ENCODE measurements around the gene RAPGEF1. TPM values are rescaled to one million over a fixed set of nuclear protein-coding genes. Genes with fewer than 3 reads are reported as not detected.
A peak's percentile ranks its signal among the peaks of the same experiment; 100 is the strongest.

The RAPGEF1 gene
- total RNA-seq, 2 experiments from 2014 or later, result 118 to 243 TPM

DNA sequence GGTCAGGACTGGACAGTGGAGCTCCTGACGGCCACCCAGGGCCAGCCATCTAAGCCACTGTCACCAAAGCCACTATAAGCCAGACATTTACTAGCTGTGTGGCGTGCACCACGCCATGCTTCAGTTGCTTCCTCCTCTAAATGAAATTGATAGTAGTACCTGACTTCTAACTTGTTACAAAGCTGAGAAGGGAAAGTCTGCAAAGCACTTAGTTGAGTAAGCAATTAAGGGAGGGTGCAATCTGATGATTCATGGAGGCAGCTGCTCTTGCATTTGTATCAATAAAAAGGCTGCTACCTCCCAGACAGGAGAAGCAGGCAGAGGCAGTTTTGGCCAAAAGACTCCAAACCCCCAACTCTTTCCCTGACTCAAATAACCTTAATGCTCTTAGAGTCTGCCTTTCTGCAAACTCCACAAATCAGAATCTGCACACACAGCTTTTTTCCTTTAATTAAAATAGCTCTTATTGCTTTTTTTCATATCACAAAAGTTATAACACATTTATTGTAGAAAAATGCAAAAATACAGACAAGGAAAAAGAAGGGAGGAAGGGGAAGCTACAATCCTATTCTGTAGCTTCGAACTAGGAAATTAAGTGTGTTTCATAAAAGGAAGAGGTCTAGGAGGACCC lies 19.3 kb upstream of the RAPGEF1 start:
- H3K9me2 ChIP-seq (ENCODE audit: insufficient read depth, low read length), result no peaks in the 10 kb centered on the region
- no peaks in the 10 kb centered on the region for H3K36me3 ChIP-seq (ENCODE audit: insufficient read depth, low read length)
- H3K9me3 ChIP-seq (ENCODE audit: low read length), result no peaks in the 10 kb centered on the region
- no peaks in the 10 kb centered on the region for H4K20me1 ChIP-seq (ENCODE audit: insufficient read depth, low read length)
- no peaks in the 10 kb centered on the region for H3K79me2 ChIP-seq (ENCODE audit: insufficient read depth, low read depth, low read length)
- CTCF ChIA-PET (ENCODE audit: unreplicated experiment), result interaction anchor here (0.6 kb wide), 1 partner anchor 494 kb away, joined by 3 read pairs; no protein-coding TSS in a partner anchor
- TF ChIP-seq, protein P1, sequence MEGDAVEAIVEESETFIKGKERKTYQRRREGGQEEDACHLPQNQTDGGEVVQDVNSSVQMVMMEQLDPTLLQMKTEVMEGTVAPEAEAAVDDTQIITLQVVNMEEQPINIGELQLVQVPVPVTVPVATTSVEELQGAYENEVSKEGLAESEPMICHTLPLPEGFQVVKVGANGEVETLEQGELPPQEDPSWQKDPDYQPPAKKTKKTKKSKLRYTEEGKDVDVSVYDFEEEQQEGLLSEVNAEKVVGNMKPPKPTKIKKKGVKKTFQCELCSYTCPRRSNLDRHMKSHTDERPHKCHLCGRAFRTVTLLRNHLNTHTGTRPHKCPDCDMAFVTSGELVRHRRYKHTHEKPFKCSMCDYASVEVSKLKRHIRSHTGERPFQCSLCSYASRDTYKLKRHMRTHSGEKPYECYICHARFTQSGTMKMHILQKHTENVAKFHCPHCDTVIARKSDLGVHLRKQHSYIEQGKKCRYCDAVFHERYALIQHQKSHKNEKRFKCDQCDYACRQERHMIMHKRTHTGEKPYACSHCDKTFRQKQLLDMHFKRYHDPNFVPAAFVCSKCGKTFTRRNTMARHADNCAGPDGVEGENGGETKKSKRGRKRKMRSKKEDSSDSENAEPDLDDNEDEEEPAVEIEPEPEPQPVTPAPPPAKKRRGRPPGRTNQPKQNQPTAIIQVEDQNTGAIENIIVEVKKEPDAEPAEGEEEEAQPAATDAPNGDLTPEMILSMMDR (conservative IDR thresholded peaks at IDR 0.05; ENCODE audit: low read length), result no peak
- no peak for TF ChIP-seq EZH2phosphoT487 (IDR thresholded peaks at IDR 0.05; ENCODE audit: borderline replicate concordance, low read depth, low read length)
- no peak overlapping the region for H3K27ac ChIP-seq (ENCODE audit: low read depth, low read length, poor library complexity, severe bottlenecking)
- H3K4me3 ChIP-seq (ENCODE audit: low read depth, low read length, poor library complexity, severe bottlenecking), result no peak overlapping the region
- intact Hi-C loops (cut with micrococcal nuclease; ENCODE audit: unreplicated experiment), result no loop called here
- H3K4me1 ChIP-seq (ENCODE audit: insufficient read depth, low read length, poor library complexity, severe bottlenecking), result peaks cover 54% of the 10 kb centered on the region
- peak overlapping the region; percentile 49 for H2AFZ ChIP-seq (ENCODE audit: low read length)
- BruUV-seq (replicated peaks), result no TSS peak
- no peak overlapping the region for H3K4me2 ChIP-seq (ENCODE audit: low read length)
- no peak for DNase-seq (ENCODE audit: low spot score)
- POLR2A ChIA-PET, result no interaction called here

DNA sequence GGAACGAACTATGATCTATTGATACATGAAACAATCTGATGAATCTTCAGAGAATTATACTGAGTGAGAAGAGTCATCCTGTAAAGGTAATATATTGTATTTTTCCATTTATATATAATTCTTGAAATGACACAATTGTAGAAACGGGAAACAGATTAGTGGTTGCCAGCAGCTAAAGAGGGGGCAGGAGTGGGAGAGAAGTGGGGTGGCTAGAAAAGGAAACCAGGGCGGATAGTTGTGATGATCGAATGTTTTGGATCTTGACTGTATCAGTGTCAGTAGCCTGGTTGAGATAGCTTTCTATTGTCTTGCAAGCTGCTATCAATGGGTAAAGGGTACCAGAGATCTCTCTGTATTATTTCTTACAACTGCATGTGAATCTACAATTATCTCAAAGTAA lies 17.7 kb upstream of the RAPGEF1 start:
- no peak for DNase-seq (ENCODE audit: low spot score)
- no peaks in the 10 kb centered on the region for H4K20me1 ChIP-seq (ENCODE audit: insufficient read depth, low read length)
- H3K79me2 ChIP-seq (ENCODE audit: insufficient read depth, low read depth, low read length), result no peaks in the 10 kb centered on the region
- H3K9me2 ChIP-seq (ENCODE audit: insufficient read depth, low read length), result no peaks in the 10 kb centered on the region
- CTCF ChIA-PET (ENCODE audit: unreplicated experiment), result interaction anchor here (0.6 kb wide), 1 partner anchor 29 kb away, joined by 3 read pairs; no protein-coding TSS in a partner anchor
- H2AFZ ChIP-seq (ENCODE audit: low read length), result no peak overlapping the region
- no peak overlapping the region for H3K4me2 ChIP-seq (ENCODE audit: low read length)
- POLR2A ChIA-PET, result no interaction called here
- no peaks in the 10 kb centered on the region; the same call in 1 of the 2 replicates for H3K9me3 ChIP-seq (ENCODE audit: low read length)
- no peak for TF ChIP-seq EZH2phosphoT487 (IDR thresholded peaks at IDR 0.05; ENCODE audit: borderline replicate concordance, low read depth, low read length)
- TF ChIP-seq, protein P1 (conservative IDR thresholded peaks at IDR 0.05; ENCODE audit: low read length), result no peak
- H3K4me1 ChIP-seq (ENCODE audit: insufficient read depth, low read length, poor library complexity, severe bottlenecking), result peaks cover 61% of the 10 kb centered on the region
- no peak overlapping the region for H3K4me3 ChIP-seq (ENCODE audit: low read depth, low read length, poor library complexity, severe bottlenecking)
- BruUV-seq (replicated peaks), result no TSS peak
- no peak overlapping the region for H3K27ac ChIP-seq (ENCODE audit: low read depth, low read length, poor library complexity, severe bottlenecking)
- no peaks in the 10 kb centered on the region for H3K36me3 ChIP-seq (ENCODE audit: insufficient read depth, low read length)
- intact Hi-C loops (cut with micrococcal nuclease; ENCODE audit: unreplicated experiment), result no loop called here
